SK-MEL-5 (cell line): ENCODE results near the gene C3orf70. TPM values are rescaled to one million over a fixed set of nuclear protein-coding genes. Genes with fewer than 3 reads are reported as not detected.

Source experiments
- DNase-seq: peaks from one replicate; pipeline ENCODE4 v3.0.0-alpha.2; 2016; ENCODE audit warnings: low read depth, low spot score
- in situ Hi-C: cut with HindIII; loops from 2 replicates; pipeline ENCODE4 v1.10.0; 2016; ENCODE audit warnings: low sequenced_read_pairs, high pct_unique_total_duplicates, low pct_unique_long_range_greater_than_20kb
- polyA plus RNA-seq, 2 experiments: library from polyadenylated mRNA; depleted of rRNA; stranded (reverse); fragments of >200 nt; gene quantifications; 2 replicates each; pipeline ENCODE4 v1.2.3, GENCODE V29; 2015
- total RNA-seq: library from RNA; depleted of rRNA; stranded (reverse); fragments of >200 nt; shearing (Covaris generic); gene quantifications from 2 replicates; pipeline ENCODE4 v1.2.3, GENCODE V29; 2014; rRNA removed

Gene C3orf70, protein sequence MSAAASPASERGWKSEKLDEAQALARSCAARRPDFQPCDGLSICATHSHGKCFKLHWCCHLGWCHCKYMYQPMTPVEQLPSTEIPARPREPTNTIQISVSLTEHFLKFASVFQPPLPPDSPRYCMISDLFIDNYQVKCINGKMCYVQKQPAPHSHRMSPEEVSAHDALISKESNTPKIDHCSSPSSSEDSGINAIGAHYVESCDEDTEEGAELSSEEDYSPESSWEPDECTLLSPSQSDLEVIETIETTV
- 8.7 and 9.2 TPM in 2 replicates for total RNA-seq
- polyA plus RNA-seq (2015; cell fraction: cytosol; rRNA removed): 6.5 and 8.6 TPM in 2 replicates
- 3.0 and 4.1 TPM in 2 replicates for polyA plus RNA-seq (2015; cell fraction: nucleus; rRNA removed)

DNA sequence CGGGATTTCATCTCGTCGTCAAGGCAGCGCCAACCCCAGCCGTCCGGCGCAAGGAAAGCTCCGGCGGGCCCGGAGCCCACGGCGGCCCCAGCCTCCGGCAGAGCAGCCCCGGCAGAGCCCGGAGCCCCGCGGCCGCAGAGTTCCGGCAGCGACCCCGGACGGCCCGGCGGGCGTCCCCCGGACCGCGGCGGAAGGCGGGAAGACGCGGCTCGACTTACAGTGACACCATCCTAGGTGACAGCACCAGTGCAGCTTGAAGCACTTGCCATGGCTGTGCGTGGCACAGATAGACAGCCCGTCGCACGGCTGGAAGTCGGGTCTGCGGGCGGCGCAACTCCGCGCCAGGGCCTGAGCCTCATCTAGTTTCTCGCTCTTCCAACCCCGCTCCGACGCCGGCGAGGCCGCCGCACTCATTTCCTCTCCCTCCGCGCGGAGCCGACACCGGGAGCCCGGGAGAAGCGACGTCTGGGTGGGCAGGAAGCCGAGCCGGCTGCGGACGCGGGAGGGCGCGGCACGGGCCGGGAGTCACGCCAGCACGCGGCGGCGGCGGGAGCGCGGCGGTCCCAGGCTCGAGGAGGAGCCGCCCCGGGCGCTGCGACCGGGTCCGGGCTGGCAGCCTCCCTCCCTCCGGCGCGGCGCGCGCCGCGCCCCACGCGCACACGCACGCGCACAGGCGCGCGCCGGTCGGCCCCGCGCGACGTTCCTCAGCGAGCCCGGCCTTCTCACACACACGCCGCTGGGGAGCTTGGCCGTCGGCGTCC, at the start of gene C3orf70:
TSS of gene C3orf70 (minus strand) at position 651 of the 761 bp plus-strand sequence. CDS start at position 414, 237 bp downstream.
- DNase-seq: peak; percentile 47
- in situ Hi-C loops: no loop called here

DNA sequence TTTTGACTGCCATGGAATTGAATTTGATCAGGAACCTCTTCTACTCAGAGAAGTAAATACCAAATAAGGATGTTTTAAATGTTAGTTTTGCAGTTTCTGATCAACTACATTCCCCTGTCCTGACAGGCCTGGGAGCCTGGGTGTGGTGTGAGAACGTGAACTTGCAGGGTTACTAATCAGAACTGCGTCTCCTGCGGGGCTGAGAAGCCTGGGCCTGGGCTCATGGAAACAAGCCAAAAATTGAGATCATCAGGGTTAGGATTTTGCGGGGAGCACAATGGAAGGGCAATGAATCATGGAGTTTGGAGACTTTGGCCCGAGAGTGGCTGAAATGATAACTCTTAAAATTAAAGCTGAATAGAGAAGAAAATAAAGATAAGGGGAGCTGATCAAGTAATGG, 47.8 kb upstream of the C3orf70 start:
- no peak for DNase-seq

DNA sequence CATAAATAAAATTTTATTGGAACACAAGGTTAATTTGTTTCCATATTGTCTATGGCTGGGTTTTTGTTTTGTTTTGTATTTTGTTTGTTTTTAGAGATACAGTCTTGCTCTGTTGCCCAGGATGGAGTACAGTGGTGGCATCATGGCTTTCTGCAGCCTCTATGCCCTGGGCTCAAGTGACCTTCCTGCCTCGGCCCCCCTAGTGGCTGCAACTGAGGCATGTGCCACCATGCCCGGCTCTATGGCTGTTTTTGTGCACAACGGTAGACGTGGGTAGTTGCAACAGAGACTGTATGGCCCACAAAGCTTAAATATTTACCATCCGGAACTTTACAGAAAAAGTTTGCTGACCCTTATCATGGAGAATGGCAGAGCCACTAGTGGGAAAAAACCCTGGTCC, 46.8 kb upstream of the C3orf70 start:
- in situ Hi-C loops: no loop called here

More for the DNA sequence above, 47.8 kb upstream of the C3orf70 start:
- in situ Hi-C loops: no loop called here

DNA sequence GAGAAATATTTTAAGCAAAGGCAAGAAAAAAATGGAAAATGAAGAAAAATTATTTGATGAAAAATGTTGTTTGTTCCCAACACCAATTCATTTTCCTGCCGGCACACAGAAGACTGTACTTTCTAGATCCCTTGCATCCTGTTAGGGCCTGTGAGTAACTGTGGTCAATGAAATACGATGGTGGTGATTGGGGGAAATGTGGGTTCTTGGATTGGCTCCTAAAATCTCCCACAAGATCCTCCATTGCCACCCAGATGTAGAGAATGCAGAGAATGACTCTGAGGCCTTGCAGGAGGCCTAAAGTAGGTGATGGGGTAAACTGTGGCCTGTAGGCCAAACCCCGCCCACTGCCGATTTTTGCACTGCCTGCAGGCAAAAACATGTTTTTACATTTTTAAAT, 46.3 kb upstream of the C3orf70 start:
- DNase-seq: no peak
- in situ Hi-C loops: no loop called here

More for the DNA sequence above, 46.8 kb upstream of the C3orf70 start:
- DNase-seq: no peak

DNA sequence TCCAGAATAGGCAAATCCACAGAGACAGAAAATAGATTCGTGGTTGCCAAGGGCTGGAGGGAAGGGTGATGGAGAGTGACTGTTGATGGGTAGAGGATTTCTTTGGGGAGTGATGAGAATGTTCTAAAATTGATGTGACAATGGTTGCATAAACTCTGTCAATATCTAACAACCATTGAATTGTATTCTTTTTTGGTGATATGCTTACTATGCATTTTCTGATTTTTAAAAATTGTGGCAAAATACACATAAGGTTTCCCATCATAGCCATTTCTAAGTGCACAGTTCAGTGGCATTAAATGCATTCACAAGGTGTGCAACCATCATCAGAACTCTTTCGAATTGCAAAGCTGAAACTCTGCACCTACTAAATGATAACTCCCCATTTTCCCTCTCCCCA, 44.2 kb upstream of the C3orf70 start:
- DNase-seq: no peak

DNA sequence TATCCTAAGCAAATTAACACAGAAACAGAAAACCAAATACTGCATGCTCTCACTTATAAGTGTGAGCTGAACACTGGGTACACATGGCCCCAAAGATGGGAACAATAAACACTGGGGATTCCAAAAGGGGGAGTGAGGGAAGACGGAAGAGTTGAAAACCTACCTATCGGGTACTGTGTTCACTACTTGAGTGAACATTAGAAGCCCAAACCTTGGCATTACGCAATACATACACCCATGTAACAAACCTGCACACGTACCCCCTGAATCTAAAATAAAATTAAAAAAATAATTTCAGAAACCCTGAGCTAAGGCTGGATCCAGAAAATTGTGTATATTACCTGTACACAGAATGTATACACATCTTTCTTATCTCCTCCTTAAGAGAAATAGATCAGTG, 42.8 kb upstream of the C3orf70 start:
- DNase-seq: no peak
- in situ Hi-C loops: no loop called here

More for the DNA sequence above, 44.2 kb upstream of the C3orf70 start:
- in situ Hi-C loops: no loop called here

DNA sequence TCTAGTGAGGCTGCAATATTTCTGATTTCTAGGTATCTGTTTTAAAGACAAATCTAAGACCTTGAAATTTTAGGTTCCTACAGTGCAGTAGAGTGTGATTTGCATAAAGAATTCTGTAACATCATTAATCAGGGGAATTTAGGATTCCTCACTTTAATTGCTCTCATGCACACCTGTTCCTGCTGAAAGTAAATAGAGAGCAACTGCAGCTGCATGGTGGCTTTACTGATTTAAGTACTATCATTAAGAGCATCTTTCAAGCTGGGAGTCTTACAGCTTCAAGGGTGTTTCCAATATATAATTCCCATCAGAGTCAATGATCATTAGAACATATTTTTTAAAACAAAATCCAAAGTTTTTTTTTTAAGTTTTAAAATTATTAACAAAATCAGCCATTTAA, 36.0 kb upstream of the C3orf70 start:
- in situ Hi-C loops: no loop called here
- no peak for DNase-seq

DNA sequence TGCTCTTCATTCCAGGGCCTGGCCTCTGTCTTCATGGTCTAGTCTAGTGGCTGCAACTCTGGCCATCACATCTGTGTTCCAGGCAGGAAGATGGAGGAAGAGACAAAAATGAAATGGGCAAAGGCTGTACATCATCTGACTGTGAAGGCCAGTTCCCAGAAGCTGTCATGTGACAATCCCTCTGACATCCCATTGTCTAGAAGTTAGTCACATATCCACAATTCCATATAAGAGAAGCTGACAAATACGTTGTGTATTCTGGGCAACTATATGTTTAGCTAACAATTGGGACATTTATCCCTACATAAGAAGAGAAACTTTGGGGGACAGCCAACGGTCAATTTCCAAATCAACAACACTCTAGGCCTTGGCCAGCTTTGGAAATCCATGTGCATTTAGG, 34.5 kb upstream of the C3orf70 start:
- DNase-seq: peak; percentile 52
- in situ Hi-C loops: no loop called here

DNA sequence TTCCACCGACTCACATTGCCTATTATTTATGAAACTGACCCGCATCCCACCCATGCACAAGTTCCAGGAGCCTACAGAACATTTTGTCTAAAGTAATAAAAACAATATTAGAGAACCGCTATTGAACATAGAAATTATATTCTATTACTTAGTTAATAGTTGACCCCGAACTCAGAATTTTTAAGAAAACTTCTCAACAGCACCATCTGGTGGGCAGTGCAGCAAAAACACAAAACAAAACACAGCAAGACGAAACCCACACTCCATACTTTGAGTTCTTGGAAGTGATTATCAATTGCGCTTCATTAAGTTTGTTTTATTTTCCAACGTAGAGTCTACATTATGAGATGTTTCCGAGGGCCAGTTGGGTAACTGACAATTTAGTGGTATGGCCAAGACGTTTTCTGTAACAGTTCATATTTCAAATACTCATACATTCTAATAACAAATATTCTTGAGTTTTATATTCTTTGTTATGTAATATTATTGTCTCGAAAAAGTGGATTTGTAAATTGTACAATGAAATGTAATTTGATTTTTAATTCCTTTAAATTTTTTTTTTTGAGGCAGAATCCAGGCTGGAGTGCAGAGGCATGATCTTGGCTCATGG, 24.0 kb upstream of the C3orf70 start:
- in situ Hi-C loops: no loop called here
- peak; percentile 67 for DNase-seq

DNA sequence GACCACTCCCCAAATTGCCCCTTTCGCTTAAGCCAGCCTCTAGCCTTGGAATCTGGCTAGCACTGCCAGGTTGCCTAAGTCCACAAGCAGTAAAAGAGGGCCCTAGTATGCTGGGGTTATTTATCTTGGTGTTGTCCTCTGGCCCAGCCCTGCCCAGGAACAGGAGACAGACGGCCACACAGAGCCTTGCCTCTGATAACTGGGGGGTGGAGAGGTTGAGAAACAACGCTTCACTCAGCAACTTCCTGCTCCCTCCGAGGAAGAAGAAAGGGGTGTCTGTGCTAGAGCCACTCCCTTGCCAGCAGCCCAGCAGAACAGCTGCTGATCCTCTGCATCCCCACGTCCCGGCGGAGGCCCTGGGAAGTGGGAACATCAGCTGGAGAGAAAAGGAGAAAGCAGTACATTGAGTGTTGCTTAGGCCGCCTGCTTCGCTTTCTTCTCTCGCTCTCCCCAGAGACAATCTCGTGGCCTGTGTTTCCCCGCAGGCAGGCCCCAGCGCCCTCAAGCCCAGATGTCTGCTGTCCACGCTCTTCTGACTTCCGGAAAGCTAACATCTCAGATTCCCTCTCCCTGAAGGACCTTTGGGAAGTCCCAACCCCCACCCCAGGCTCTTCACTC, 22.6 kb upstream of the C3orf70 start:
- peak; percentile 99 for DNase-seq
- in situ Hi-C loops: no loop called here

DNA sequence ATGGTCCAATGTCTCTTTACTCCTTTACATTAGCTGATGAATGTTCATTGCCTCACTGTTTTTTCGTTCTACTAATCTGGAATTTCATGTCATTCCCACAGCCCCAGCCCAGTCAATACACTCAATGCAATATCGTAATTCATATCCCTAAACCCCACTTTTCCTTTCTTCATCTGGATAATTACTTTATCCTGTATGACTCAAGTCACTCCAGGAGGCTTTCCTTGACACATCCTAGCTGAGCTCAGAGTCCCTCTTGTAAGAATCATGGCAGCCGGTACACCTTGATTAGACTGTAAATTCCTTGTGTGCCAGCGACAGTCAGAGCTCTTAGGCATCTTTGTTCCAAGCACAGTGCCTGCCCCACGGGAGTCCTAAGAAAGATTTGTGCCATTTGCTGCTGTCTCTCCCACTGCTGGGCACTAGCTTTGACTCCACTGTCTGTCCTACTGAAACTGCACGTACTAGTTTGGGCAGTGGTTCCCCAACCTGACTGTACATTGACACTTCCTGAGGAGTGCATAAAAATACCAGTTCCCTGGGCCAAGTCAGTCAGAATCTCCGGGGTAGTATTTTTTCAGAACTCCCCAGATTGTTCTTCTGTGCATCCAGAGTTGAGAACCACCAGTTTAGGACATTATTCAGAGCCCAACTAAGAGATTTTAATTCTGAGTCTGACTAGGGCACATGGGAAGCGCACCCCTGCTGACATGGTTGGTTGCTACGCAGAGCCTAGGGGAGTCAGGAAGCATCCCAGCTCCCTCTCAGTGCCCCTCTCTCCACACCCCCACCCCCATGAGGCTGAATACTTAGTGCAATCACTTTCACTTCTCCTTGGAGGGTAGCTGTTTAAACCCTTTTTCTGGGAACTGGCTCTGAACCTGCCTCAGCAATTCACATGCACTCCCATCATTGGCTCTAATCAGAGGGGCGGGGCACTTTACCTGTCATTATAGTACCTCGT, 19.5 kb upstream of the C3orf70 start:
- in situ Hi-C loops: no loop called here
- DNase-seq: no peak

DNA sequence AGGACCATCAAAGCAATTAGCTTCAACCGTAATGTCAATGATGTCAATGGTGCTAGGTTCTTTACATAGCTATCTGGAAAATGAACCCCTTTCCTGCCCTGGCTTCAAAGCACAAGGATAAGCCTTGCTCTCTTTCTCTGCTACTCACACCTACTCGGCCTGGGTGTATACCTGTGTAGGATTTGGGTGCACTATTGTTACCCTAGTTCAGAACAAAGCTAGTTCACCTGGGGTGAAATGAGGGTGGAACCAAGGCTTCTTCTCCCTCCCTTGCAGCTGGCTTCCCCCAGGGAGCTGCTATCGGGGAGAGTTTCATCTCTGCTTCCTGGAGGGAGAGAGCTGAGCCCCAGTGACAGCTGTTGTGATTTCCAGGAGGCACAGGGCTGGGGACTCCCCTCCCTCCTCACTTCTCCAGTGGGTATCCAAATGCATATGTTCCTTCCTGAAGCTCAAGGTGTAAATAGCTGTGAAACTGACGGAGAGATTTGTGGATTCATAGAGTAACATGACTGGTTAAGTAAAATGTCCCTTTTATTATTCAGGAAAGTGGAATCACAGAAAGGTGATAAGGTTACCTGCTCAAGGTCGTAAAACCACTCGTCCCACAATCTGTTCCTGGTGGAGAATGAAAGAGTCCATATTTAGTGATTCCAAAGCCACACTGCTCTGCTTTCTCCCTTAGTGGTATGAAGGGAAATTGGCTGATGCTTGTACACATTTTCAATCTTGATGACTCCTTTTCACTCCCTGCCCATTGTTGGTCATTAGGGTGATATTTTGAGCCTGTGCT, 11.8 kb upstream of the C3orf70 start:
- no peak for DNase-seq
- in situ Hi-C loops: no loop called here

DNA sequence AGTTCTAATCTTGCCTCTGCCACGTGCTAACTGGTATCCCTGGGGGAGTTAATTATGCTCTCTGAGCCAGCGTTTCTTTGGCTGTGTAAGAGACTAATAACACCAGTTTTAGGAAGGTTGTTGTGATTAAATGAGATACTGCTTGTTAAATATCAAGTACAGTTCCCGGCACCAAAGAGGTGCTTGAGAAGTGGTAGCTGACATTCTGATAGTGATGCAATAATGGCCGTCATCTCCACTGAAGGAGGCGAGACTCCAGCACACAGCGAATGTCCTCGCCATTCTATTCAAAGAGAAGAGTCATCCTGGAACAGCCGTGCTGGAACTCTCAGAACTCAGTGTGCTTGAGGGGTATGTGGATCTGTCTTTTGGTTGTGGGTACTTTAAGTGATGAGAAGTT, 9.8 kb upstream of the C3orf70 start:
- no peak for DNase-seq
- in situ Hi-C loops: no loop called here

DNA sequence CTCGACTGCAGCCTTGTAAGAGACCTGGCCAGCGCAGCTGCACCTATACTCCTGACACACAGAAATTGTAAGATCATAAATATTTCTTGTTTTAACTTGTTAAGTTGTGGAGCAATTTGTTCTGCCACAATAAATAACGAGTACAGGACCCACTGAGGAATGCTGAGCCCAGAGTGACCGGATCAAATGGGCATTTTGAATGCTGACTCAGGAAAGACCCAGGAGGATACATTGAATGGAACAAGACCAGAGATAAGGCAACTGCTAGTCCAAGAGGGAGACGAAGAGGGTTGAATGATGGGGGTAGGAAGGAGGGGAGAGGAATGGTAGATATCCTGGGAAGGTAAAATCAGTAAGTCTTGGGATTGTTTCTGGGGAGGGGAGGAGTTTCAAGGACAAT, 8.9 kb upstream of the C3orf70 start:
- in situ Hi-C loops: no loop called here
- no peak for DNase-seq

DNA sequence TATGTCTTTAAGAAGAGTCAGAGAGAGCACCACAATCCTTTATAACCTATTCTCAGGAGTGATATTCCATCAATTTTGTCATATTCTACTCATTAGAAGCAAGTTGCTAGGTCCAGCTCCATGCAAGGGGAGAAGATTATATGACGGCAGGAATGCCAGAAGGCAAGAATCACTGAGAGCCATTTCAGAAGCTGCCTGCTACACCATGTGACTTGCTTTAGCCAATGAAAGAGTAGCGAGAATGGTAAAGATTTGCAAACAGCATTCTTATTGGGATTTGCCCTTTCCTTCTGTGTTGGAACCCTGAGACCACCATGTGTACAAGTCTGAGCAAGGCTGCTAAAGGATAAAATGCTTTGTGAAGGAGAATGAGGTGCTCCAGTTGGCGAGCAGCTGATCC, 4.5 kb upstream of the C3orf70 start:
- no peak for DNase-seq
- in situ Hi-C loops: no loop called here

DNA sequence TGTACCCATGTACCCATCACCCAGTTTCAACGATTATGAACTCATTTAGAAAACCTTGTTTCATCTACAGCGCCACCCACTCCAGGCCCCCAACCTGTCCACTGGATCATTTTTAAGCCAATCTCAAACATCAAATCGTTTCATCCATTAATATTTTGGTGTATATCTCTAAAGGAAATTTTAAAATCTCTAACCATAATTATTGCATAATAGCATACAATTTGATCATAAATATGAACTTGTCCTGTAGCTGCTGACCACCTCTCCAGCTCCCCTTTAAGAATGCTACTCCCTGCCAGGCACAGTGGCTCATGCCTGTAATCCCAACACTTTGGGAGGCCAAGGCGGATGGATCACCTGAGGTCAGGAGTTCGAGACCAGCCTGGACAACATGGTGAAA, 2.8 kb upstream of the C3orf70 start:
- in situ Hi-C loops: no loop called here

More for the DNA sequence above, 2.8 kb upstream of the C3orf70 start:
- DNase-seq: no peak
